Choroid plexus epithelial cell (primary cell): Measurements from ENCODE around the gene AP5Z1.

Experiments used
- DNase-seq: peaks from one replicate; pipeline ENCODE4 v3.0.0-alpha.2; 2010; ENCODE audit warnings: low read depth
- H3K4me3 ChIP-seq: 2 replicates; pipeline ENCODE4 v1.5.1; 2011; ENCODE audit warnings: low read depth, mild to moderate bottlenecking, control low read depth, low read length, moderate library complexity
- CTCF ChIP-seq: conservative IDR thresholded peaks from 2 replicates; pipeline ENCODE4 v1.5.1; 2011; ENCODE audit warnings: low read depth, mild to moderate bottlenecking, control low read depth, inconsistent platforms, low read length, moderate library complexity

The AP5Z1 gene

GRCh38 chr7:4782333-4783291, 7.2 kb downstream of the AP5Z1 start:
- DNase-seq, result no peak
- no peak for TF ChIP-seq CTCF
- H3K4me3 ChIP-seq, result no peak overlapping the region

GRCh38 chr7:4783292-4783652, 7.8 kb downstream of the AP5Z1 start:
- no peak for DNase-seq
- H3K4me3 ChIP-seq, result no peak overlapping the region
- no peak for TF ChIP-seq CTCF

- H3K4me3 ChIP-seq, result no peak overlapping the region
- DNase-seq, result no peak
- no peak for TF ChIP-seq CTCF
These were observed 8.4 kb downstream of the AP5Z1 start for GRCh38 chr7:4783762-4784351.

GRCh38 chr7:4784799-4785198, 9.4 kb downstream of the AP5Z1 start:
- H3K4me3 ChIP-seq, result no peak overlapping the region
- no peak for DNase-seq
- no peak for TF ChIP-seq CTCF

- DNase-seq, result no peak
- no peak for TF ChIP-seq CTCF
- no peak overlapping the region for H3K4me3 ChIP-seq
These were observed 9.9 kb downstream of the AP5Z1 start for GRCh38 chr7:4785371-4785770.

- no peak for DNase-seq
- TF ChIP-seq CTCF, result no peak
- H3K4me3 ChIP-seq, result no peak overlapping the region
These were observed 10.6 kb downstream of the AP5Z1 start for GRCh38 chr7:4786015-4786414.
